IPS-20b (cell line): ENCODE results near the gene CADPS2.
A peak's percentile ranks its signal among the peaks of the same experiment; 100 is the strongest.
"Not testable (repeated sequence)": the region's sequence is repeated elsewhere in the genome, so short reads cannot be mapped to it uniquely, and the experiment has no call there.

Source experiments
- H3K27ac ChIP-seq: one replicate; pipeline ENCODE4 v1.5.1; 2013; ENCODE audit warnings: low read length
- H3K27me3 ChIP-seq: 2 replicates; pipeline ENCODE4 v1.6.1; 2013; ENCODE audit warnings: mild to moderate bottlenecking, low read length, inconsistent platforms; ENCODE audit not compliant: insufficient read depth
- H3K36me3 ChIP-seq: 2 replicates; pipeline ENCODE4 v1.6.1; 2013; ENCODE audit warnings: low read depth, mild to moderate bottlenecking, inconsistent platforms, low read length, moderate library complexity; ENCODE audit not compliant: insufficient read depth
- H3K4me1 ChIP-seq: 2 replicates; pipeline ENCODE4 v1.6.1; 2013; ENCODE audit warnings: mild to moderate bottlenecking, control low read depth, inconsistent platforms, low read length, moderate library complexity; ENCODE audit not compliant: insufficient read depth
- H3K4me3 ChIP-seq: 2 replicates; pipeline ENCODE4 v1.5.1; 2013; ENCODE audit warnings: mild to moderate bottlenecking, low read length, inconsistent platforms
- H3K9ac ChIP-seq: 2 replicates; pipeline ENCODE4 v1.6.1; 2013; ENCODE audit warnings: low read depth, mild to moderate bottlenecking, inconsistent platforms, low read length, moderate library complexity
- H3K9me3 ChIP-seq: 2 replicates; pipeline ENCODE4 v1.6.1; 2013; ENCODE audit warnings: mild to moderate bottlenecking, low read depth, low read length, inconsistent platforms; ENCODE audit not compliant: insufficient read depth

Gene CADPS2

DNA sequence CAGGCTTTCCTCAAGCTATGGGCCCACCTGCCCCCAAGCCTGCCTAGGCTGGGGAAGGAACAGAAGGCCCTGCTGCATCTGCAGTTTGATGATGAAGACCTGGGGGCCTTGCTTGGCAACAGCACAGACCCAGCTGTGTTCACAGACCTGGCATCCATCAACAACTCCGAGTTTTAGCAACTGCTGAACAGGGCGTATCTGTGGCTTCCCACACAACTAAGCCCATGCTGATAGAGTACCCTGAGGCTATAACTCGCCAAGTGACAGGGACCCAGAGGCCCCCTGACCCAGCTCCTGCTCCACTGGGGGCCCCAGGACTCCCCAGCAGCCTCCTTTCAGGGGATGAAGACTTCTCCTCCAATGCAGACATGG, 36.3 kb downstream of the CADPS2 start:
- no peaks in the 10 kb centered on the region for H3K9me3 ChIP-seq
- no peak overlapping the region for H3K27ac ChIP-seq
- no peak overlapping the region for H3K9ac ChIP-seq
- no peak overlapping the region for H3K4me3 ChIP-seq
- peaks cover 7% of the 10 kb centered on the region for H3K4me1 ChIP-seq
- H3K36me3 ChIP-seq = no peaks in the 10 kb centered on the region
- H3K27me3 ChIP-seq = no peaks in the 10 kb centered on the region

DNA sequence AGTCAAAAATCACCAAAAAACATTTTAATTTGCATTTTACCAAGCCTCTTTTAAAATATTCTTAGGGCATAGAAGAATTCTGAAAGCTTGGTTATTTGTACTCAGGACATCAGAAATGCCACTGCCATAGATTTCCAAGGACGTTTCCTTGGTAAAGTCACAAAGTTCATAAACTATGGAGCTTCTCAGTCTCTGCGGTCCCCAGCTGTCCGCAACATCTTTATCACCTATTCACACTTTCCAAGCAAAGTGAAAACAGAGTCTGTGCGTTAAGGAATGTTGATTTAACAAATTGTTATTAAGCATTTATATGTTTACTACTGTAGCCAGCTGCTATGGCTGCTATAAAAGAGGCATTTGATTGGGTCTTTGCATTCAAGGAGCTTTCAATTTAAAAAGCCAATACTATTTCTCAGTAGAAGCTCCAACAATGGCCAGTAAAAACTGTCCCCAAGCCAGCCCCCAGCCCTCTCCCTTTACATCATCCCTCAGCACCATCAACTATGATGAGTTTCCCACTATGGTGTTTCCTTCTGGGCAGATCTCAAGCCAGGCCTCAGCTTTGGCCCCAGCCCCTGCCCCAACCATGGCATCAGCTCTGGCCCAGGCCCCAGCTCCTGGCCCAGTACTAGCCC, 36.8 kb downstream of the CADPS2 start:
- H3K4me3 ChIP-seq = no peak overlapping the region
- H3K27ac ChIP-seq = no peak overlapping the region
- H3K9ac ChIP-seq = no peak overlapping the region
- H3K9me3 ChIP-seq = no peaks in the 10 kb centered on the region
- no peaks in the 10 kb centered on the region for H3K36me3 ChIP-seq
- H3K27me3 ChIP-seq = no peaks in the 10 kb centered on the region
- H3K4me1 ChIP-seq = peaks cover 7% of the 10 kb centered on the region

DNA sequence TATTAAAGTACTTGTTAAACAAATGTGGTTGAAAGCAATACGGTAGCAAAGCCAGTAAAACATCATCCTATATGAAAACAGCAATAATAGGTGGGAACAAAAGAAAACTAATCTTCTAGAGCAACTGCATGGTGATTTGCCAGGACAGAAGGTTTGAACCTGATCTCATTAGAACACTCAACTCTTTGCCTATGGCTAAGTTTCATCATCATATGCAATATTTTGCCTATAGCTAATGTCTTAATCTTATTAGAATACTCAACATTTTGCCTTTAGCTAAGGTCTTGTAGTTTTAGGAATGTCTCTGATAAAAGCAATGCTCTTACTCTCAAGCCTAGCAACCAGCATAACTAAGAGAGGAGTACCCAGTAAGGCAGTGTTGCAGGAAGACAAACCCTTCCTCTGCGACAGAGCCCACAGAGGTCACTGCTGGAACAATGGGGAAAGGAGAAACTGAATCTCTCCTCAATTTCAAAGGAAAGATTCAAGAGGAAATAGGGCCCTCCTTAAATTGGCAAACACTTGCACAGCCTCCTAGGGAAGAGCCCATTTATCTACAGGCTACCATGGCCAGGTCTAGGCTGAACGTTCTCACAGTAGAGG, 38.3 kb downstream of the CADPS2 start:
- Histone ChIP-seq H3K9me3 (no peaks in the 10 kb centered on the region), H3K4me3 (no peak overlapping the region), H3K9ac (no peak overlapping the region), H3K4me1 (peaks cover 11% of the 10 kb centered on the region), H3K27me3 (no peaks in the 10 kb centered on the region), H3K27ac (no peak overlapping the region), H3K36me3 (no peaks in the 10 kb centered on the region)

DNA sequence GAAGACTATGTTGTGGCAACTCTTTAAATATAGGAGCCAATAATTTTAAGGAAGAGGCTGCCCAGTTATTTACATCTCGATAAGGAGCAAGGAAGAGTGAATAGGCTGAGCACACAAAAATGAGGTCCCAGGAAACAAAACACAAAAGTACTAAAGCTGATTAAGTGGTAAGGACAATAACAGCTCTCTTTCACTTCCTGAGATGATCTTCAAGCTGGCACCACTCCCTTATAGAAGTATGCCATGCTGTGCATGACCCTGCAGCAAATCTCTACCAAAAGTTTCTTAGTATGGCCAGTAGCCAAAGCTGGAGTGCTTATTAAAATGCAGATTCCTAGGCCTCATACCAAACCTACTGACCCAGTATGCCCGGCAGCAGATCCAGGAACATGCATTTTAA, 39.7 kb downstream of the CADPS2 start:
- Histone ChIP-seq H3K27me3 (no peaks in the 10 kb centered on the region), H3K9me3 (no peaks in the 10 kb centered on the region), H3K4me1 (peaks cover 11% of the 10 kb centered on the region), H3K4me3 (no peak overlapping the region), H3K9ac (no peak overlapping the region), H3K36me3 (no peaks in the 10 kb centered on the region), H3K27ac (no peak overlapping the region)

DNA sequence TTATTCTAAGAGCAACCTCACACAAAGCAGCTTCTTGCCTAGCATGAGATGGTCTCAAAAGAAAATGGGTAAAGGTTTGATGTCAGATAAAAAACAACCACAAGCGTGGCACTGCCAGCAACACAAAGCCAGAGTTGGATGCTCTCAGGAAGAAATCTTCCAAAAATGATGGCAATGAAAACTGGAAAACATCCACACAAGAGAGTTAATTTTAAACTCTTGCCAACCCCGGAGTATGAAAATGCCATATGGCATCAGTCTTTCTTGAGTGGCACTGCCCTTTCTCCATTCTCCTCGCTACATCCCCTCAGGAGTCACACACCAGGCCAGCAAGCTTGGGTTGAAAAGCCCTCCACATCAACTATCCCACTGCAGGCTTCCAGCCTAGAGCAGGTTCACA, 41.0 kb downstream of the CADPS2 start:
- H3K4me1 ChIP-seq = peaks cover 11% of the 10 kb centered on the region
- no peak overlapping the region for H3K4me3 ChIP-seq
- no peaks in the 10 kb centered on the region for H3K27me3 ChIP-seq
- H3K9ac ChIP-seq = no peak overlapping the region
- H3K9me3 ChIP-seq = no peaks in the 10 kb centered on the region
- H3K36me3 ChIP-seq = no peaks in the 10 kb centered on the region
- H3K27ac ChIP-seq = no peak overlapping the region

DNA sequence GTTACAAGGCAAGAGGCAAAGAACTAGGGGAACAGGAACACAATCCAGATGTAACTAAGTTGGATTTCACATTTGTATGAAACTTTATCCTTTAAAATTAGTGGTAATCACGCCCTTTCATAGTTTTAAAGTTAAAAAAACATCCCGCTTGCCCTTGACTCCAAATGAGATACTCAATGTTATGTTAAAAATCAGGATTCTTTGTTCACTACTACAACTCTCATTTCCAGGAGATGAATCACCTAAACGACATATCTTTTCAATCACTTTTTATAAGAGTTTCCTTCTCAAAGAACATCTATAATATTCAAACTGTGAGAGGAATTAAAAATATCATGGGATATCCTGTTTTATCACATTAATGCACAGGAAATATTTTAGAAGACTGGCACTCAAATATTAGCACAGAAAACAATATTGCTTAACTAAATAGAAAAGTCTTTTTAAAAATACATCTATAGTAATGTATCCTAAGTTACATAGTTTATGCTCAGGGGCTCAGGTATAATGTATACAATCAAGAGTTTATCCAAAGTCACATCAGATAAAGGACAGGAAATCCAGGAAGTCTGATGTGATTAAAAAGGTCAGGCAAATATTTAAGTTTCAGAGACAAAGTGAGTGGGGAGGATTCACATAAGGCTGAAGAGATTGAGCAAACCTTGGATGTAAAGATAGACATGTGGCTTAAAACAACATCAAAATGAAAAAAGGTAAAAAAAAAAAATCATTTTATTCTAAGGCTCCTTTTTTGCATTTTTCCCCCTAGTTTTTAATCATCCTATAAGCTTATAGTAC, 41.9 kb downstream of the CADPS2 start:
- Histone ChIP-seq H3K4me1 (peaks cover 11% of the 10 kb centered on the region), H3K9ac (no peak overlapping the region), H3K27me3 (no peaks in the 10 kb centered on the region), H3K36me3 (no peaks in the 10 kb centered on the region), H3K9me3 (no peaks in the 10 kb centered on the region), H3K27ac (no peak overlapping the region), H3K4me3 (no peak overlapping the region)

DNA sequence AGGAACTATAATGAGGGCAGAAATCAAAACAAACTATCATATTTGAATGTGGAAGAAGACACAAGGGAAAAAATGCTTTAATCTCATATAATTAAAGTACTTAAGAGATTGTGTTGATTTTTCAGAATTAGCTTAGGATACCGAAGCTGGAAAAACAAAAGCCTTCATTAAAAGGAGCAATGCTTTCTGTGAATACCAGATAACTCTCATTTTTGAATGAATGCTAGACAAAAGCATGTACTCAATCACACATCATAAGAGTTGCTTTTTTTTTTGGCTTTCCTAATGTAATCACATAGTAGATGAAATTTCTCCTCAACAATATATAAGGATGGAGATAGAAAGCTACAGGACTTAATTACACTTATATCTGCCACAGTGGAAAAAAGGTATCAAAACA, 43.3 kb downstream of the CADPS2 start:
- H3K27me3 ChIP-seq = no peaks in the 10 kb centered on the region
- no peak overlapping the region for H3K27ac ChIP-seq
- peaks cover 5% of the 10 kb centered on the region for H3K4me1 ChIP-seq
- H3K9me3 ChIP-seq = no peaks in the 10 kb centered on the region
- no peaks in the 10 kb centered on the region for H3K36me3 ChIP-seq
- no peak overlapping the region for H3K9ac ChIP-seq
- H3K4me3 ChIP-seq = no peak overlapping the region

DNA sequence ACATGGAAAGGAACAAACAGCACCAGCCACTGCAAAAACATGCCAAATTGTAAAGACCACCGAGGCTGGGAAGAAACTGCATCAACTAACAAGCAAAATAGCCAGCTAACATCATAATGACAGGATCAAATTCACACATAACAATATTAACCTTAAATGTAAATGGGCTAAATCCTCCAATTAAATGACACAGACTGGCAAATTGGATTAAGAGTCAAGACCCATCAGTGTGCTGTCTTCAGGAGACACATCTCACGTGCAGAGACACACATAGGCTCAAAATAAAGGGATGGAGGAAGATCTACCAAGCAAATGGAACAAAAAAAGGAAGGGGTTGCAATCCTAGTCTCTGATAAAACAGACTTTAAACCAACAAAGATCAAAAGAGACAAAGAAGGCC, 50.0 kb downstream of the CADPS2 start:
- not testable (repeated sequence) for H3K27me3 ChIP-seq, H3K4me1 ChIP-seq, H3K36me3 ChIP-seq, H3K27ac ChIP-seq, H3K9me3 ChIP-seq, H3K4me3 ChIP-seq, H3K9ac ChIP-seq

DNA sequence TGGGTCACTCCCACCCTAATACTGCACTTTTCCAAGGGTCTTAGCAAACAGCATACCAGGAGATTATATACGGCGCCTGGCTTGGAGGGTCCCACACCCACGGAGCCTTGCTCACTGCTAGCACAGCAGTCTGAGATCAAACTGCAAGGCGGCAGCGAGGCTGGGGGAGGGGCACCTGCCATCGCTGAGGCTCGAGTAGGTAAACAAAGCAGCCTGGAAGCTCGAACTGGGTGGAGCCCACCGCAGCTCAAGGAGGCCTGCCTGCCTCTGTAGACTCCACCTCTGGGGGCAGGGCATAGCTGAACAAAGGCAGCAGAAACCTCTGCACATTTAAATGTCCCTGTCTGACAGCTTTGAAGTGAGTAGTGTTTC, 51.7 kb downstream of the CADPS2 start:
- not testable (repeated sequence) for H3K9me3 ChIP-seq, H3K4me1 ChIP-seq, H3K27me3 ChIP-seq, H3K36me3 ChIP-seq
- peak overlapping the region; percentile 51; the same call in 1 of the 2 replicates for H3K4me3 ChIP-seq
- H3K9ac ChIP-seq = peak overlapping the region; percentile 71; the same call in 1 of the 2 replicates
- peak overlapping the region; percentile 22 for H3K27ac ChIP-seq

DNA sequence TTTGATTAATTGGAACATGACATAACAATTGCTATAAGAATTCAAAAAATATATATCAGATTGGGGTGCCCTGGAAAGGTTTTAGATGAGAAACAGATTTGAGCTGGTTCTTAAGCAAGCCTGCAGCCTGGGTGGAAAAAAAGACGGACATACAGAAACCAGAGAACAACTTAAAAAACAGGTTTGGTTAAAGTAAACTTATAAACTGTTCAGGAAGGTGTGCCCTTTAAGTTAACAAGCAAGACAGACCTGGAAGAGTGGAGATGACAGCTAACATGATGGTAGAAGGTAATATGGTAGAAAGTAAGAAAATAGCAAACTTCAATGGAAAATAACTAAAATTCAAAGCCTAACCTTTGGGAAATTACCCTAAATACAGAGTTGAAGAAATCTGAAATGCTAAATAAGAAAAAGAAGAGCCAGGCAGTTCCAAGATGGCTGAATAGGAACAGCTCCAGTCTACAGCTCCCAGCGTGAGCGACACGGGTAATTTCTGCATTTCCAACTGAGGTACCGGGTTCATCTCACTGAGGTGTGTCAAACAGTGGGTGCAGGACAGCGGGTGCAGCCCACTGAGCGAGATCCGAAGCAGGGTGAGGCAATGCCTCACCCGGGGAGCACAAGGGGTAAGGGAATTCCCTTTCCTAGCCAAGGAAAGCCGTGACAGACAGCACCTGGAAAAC, 52.2 kb downstream of the CADPS2 start:
- H3K9ac ChIP-seq = peak overlapping the region; percentile 71; the same call in 1 of the 2 replicates
- peaks cover 3% of the 10 kb centered on the region; the same call in 1 of the 2 replicates for H3K4me1 ChIP-seq
- H3K4me3 ChIP-seq = peak overlapping the region; percentile 51; the same call in 1 of the 2 replicates
- peak overlapping the region; percentile 22 for H3K27ac ChIP-seq
- no peaks in the 10 kb centered on the region for H3K9me3 ChIP-seq
- no peaks in the 10 kb centered on the region for H3K36me3 ChIP-seq
- H3K27me3 ChIP-seq = no peaks in the 10 kb centered on the region

DNA sequence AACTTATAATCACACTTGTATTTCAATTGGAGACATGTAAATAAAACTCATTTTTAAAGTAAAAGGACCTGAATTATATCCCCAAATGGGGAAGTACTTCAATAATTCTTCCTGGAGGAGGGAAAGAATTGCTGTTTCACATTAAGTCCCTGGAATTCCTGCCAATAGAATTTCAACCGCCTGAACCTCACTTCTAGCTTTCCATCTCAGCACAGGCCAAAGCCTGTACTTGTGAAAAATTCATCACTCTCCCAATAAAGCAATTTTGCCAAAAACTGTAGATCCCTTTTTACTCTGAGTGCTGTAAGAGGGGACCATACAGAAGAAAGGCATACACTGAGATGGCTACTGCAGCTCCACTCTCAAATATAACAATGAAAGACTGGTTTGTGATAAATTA, 54.8 kb downstream of the CADPS2 start:
- Histone ChIP-seq H3K4me3 (no peak overlapping the region), H3K9me3 (no peaks in the 10 kb centered on the region), H3K4me1 (peaks cover 3% of the 10 kb centered on the region; the same call in 1 of the 2 replicates), H3K27me3 (no peaks in the 10 kb centered on the region), H3K9ac (no peak overlapping the region), H3K36me3 (no peaks in the 10 kb centered on the region), H3K27ac (no peak overlapping the region)
